Activated CD4-positive, alpha-beta T cell treated with anti-CD3 and anti-CD28 coated beads for 1 hour (primary cell): ENCODE data around the gene HNRNPAB.
"Not testable (repeated sequence)": the region's sequence is repeated elsewhere in the genome, so short reads cannot be mapped to it uniquely, and the experiment has no call there.

Experiments
- DNase-seq: peaks from one replicate; pipeline ENCODE4 v3.0.0-alpha.2; 2020

The HNRNPAB gene

GRCh38 chr5:178213003-178213461 is 8.7 kb downstream of the HNRNPAB start:
- DNase-seq = no peak

GRCh38 chr5:178213748-178214151 is 9.4 kb downstream of the HNRNPAB start:
- DNase-seq = no peak

DNA sequence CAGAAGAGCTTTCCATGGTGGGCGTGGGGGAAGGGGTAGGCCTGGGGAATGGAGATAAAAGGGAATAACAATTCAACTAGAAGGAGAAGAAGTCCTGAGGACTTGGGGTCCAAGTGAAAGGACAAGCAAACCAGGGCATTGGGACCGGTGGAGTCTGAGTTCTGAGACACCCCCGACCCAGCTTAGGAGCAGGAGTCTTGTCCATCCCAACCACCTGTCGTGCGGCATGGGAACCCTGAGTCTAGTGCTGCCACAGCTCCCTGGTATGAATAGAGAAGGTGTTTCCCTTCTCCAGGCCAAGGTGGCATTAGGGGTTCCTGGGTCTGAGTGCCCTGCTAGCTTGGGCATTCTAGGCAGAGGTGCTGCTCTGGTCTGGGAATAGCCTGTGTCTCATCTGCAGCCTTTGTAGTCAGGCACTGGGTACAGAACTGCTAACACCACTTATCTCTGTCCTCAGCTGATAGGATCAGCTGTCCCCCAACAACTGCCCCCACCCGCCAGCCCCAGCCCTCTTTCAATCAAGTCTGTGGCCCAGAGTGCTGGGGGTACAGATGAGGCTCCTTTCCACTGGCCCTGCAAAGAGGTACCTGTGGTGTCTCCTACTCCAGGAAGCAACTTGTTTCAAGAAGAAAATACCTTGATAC is 9.9 kb downstream of the HNRNPAB start:
- DNase-seq = no peak

- no peak for DNase-seq
Measured at GRCh38 chr5:178215280-178216002, 11.1 kb downstream of the HNRNPAB start.

GRCh38 chr5:178216088-178216534 is 11.8 kb downstream of the HNRNPAB start:
- no peak for DNase-seq

DNA sequence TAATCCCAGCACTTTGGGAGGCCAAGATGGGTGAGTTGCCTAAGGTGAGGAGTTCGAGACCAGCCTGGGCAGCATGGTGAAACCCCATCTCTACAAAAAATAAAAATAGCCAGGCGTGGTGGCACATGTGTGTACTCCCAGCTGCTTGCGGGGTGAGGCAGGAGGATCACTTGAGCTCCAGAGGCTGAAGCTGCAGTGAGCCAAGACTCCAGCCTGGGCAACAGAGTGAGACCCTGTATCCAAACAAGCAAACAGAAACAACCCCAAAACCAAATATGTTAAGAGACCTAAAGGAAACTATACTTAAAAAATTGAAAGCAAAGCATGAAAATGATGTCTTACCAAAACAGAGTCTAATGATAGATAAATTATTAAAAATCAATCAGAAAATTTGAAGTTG is 12.4 kb downstream of the HNRNPAB start:
- no peak for DNase-seq

DNA sequence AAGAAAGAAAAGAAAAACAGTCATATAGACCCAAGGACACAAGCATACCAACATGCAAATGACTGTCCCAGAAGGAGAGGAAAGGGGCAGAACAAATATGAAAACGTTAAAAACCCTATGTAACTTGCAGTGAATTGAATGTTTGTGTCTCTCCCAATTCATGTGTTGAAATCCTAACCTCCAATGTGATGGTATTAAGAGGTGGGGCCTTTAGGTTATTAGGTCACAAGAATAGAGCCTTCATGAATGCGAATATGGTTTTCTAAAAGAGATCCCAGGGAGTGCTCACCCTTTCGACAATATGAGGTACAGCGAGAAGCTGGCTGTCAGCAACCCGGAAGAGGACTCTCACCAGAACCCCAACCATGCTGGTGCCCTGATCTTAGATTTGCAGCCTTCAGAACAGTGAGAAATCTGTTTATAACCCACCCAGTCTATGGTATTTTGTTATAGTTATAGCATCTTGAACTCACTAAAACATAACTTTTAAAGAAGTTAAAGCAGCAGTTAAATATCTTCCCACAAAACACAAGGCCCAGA is 14.0 kb downstream of the HNRNPAB start:
- DNase-seq = no peak

DNA sequence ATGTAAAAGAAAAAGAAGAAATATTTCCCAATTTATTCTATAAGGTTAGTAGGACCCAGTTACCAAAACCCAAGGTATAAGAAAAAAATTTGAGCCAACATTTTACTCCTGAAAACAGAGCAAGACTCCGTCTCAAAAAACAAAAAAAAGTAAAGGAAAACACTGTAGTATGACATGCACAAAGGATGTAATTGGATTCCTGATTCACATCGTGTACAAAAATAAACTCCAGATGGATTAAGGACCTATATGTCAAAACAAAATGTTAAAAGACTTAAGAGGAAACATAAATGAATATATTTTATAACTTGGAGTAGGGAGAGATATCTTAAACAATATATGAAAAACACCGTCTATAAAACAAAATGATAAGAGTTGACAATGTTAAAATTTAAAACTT is 14.5 kb downstream of the HNRNPAB start:
- no peak for DNase-seq

DNA sequence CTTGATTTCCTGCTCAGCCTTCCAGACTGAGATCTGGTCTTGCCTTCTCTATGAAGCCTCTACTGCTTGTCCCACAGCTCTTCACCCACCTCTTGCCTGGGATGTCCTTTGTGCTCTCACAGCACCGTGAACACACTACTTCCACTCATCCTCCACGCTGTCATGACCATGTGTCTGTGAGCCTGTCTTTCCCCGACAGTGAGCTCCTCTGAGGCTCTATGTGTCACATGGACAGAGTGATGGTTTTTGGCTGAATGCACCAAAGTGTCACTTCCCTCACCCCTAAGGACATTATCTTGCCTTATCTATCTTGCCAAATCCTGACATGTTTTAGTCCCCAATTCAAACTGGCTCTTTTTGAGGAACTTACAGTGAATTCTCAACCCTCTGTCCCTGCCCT is 16.9 kb downstream of the HNRNPAB start:
- no peak for DNase-seq

DNA sequence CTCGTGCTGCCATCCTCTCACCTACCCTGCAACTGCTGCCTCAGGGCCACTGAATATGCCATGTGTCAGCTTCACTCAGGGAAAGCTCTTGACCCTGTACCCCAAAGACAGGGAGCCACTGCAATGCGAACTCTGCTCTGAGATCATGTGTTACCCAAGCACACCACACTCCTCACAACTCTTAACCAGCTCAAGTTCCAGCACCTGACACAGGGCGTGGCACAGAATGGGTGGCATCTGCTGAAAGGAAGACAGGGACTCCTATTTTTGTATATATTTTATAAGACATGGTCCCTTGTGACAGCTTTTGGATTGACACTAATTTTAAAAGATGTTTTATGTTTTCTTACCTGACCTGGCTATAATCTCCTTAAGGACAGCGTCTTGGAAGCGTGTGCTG is 17.5 kb downstream of the HNRNPAB start:
- no peak for DNase-seq

GRCh38 chr5:178222292-178222691 is 18.0 kb downstream of the HNRNPAB start:
- DNase-seq = no peak

- no peak for DNase-seq
Measured at GRCh38 chr5:178223196-178223773, 19.0 kb downstream of the HNRNPAB start.

GRCh38 chr5:178223828-178224335 is 19.5 kb downstream of the HNRNPAB start:
- DNase-seq = no peak

DNA sequence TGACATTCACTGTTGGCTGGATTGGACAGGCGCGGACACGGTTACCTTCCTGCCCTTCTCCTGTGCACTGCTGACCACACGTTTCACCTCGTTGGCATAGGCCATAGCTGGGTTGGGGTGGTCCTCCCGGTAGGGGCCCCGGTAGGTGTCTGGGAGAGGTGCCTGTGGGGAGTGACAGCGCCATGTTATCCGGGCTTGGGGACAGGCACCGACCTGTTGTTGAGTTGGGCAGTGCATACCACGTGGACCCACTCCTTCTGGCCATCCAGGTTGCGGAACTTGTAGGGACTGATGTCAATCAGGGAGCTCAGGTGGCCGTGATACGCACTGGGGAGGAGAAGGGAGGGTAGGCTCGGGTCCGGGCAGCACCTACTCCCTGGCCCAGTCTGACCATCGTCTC is 20.1 kb downstream of the HNRNPAB start:
- no peak for DNase-seq

- no peak for DNase-seq
Measured at GRCh38 chr5:178225174-178225573, 20.8 kb downstream of the HNRNPAB start.

DNA sequence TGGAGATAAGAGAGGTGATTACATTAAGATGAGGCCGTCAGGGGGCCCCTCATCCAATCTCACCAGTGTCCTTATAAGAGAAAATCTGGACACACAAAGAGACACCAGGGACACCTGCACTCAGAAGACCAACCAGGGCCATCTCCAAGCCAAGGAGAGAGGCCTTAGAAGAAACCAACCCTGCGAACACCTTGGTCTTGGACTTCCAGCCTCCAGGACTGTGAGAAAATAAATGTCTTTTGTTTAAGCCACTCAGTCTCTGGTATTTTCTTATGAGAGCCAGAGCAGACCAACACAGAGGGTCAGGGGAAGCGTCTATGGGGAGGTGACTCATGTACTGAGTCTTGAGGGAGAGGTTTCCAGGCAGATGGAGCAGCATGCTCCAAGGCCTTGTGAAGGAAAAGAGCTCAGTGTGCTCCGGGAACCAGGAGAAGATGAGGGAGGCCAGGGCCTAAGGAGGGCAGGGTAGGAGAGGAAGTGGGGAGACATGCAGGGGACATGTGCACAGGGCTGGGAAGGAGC is 22.9 kb downstream of the HNRNPAB start:
- DNase-seq = no peak

DNA sequence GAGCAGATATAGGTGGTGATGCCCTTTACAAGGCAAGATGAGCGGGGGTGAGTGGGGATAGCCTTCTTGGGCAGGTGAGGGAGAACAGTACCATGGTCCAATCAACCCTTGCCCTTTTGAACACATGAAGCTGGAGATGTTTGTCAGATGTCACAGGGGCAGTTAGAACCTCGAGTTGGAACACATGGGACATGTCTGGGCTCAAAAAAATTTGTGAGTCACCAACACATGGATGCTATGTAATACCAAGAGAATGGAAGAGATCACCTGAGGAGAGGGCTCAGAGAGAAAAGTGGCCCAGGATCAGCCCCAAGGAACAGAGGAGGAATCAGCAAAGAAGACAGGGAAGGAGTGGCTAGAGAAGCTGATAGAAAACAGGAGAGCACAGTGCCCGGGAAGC is 23.6 kb downstream of the HNRNPAB start:
- no peak for DNase-seq

GRCh38 chr5:178228609-178229008 is 24.3 kb downstream of the HNRNPAB start:
- no peak for DNase-seq

- DNase-seq = not testable (repeated sequence)
Measured at GRCh38 chr5:178229111-178229510, 24.8 kb downstream of the HNRNPAB start.

GRCh38 chr5:178229861-178230260 is 25.5 kb downstream of the HNRNPAB start:
- DNase-seq = no peak

DNA sequence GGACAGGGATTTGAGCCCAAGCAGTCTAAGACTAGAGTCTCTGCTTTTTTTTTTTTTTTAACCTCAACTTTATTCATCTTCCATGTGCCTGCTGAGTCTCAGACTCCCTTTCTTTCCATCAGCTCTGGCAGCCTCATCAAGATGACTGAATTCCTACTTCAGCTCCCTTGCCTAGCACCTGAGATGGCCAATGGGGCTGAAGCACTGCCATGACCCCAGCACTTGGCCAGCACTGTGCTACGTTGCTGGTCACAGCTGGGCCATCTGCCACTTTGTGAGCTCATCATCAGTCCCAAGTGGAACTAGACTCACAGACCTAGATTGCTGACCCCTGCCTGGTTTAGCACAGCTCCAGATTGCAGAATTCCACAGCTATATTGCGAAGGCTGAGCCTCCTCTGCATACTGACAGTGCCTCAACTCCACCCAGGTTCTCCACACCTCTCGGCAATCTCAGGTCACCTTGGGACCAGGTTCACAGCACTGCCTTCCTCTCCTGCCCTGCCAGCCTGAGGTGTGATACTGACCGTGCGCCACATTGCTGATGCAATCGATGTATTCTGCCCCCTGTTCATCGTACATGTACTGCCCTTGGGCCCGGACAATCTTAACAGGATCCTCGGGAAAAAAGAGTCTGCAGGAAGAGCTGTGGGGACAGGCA is 26.7 kb downstream of the HNRNPAB start:
- no peak for DNase-seq

GRCh38 chr5:178231539-178232123 is 27.3 kb downstream of the HNRNPAB start:
- DNase-seq = no peak
